GM12878 (cell line): ENCODE data around the gene CFAP53. TPM values are rescaled to one million over a fixed set of nuclear protein-coding genes. Genes with fewer than 3 reads are reported as not detected.

Experiments
- ATAC-seq: fragments of 200-7000 bp; cut with Tn5 transposase; 3 replicates; pipeline ENCODE4 v1.9.1; 2020; ENCODE audit warnings: mild to moderate bottlenecking, moderate library complexity
- BruUV-seq: library from RNA; stranded (reverse); fragments of 400-500 nt; replicated peaks from 2 replicates; lab custom pipeline; 2021; lab: Mats Ljungman, UMichigan
- CTCF ChIA-PET: fragments of 300-600 bp; sonication (Branson Sonifier 250); formaldehyde crosslinking; extraction: SDS; loops from one replicate; lab custom pipeline; 2021; ENCODE audit warnings: inconsistent platforms; lab: Yijun Ruan, JAX
- POLR2A ChIA-PET: fragments of 350-600 bp; formaldehyde crosslinking; extraction: SDS; loops from one replicate; lab custom pipeline; 2021; ENCODE audit warnings: inconsistent platforms; lab: Charles Lee
- RAD21 ChIA-PET: fragments of 300-600 bp; sonication (Branson Sonifier 250); formaldehyde crosslinking; loops from one replicate; lab custom pipeline; 2023; ENCODE audit warnings: antibody characterized with exemption; ENCODE audit not compliant: unreplicated experiment; lab: Charles Lee
- SMC1A ChIA-PET: fragments of 300-600 bp; sonication (Branson Sonifier 250); formaldehyde crosslinking; loops from one replicate; lab custom pipeline; 2023; ENCODE audit not compliant: unreplicated experiment, uncharacterized antibody; lab: Charles Lee
- DNase-seq: peaks from one replicate; pipeline ENCODE4 v3.0.0-alpha.2; 2011; ENCODE audit warnings: low read depth, low spot score
- FAIRE-seq: peaks from 3 replicates; lab custom pipeline; 2011; peaks lifted over from hg19 to GRCh38; lab: Jason Lieb, UNC
- H2AFZ ChIP-seq: 2 replicates; pipeline ENCODE4 v1.6.0; 2011; ENCODE audit warnings: low read depth, low read length, control low read depth; ENCODE audit not compliant: control insufficient read depth
- H3K27ac ChIP-seq: 2 replicates; pipeline ENCODE4 v1.5.1; 2011; ENCODE audit warnings: control low read depth; ENCODE audit not compliant: control insufficient read depth, insufficient read depth
- H3K27me3 ChIP-seq, 2 experiments: replicated peaks in 1 of 2; 2 replicates each; pipeline versions ENCODE4 v1.6.0 to v1.6.1; 2011; ENCODE audit warnings: low read length in 1 of 2; ENCODE audit not compliant: control insufficient read depth in 2 of 2, insufficient read depth in 2 of 2
- H3K36me3 ChIP-seq, 2 experiments: 2 replicates each; pipeline ENCODE4 v1.5.1; 2011; ENCODE audit warnings: low read length in 1 of 2; ENCODE audit not compliant: control insufficient read depth in 2 of 2, insufficient read depth in 2 of 2
- H3K4me1 ChIP-seq: 2 replicates; pipeline ENCODE4 v1.6.1; 2011; ENCODE audit warnings: mild to moderate bottlenecking, low read length, moderate library complexity, mixed read lengths; ENCODE audit not compliant: control insufficient read depth, insufficient read depth
- H3K4me2 ChIP-seq: 2 replicates; pipeline ENCODE4 v1.6.0; 2011; ENCODE audit warnings: control low read depth; ENCODE audit not compliant: control insufficient read depth, insufficient read depth
- H3K4me3 ChIP-seq: fragments of 200-600 bp; sonication (generic); 2 replicates; pipeline ENCODE4 v1.5.1; 2016
- H3K79me2 ChIP-seq: 2 replicates; pipeline ENCODE4 v1.6.0; 2011; ENCODE audit warnings: low read length; ENCODE audit not compliant: control insufficient read depth, insufficient read depth
- H3K9ac ChIP-seq: 2 replicates; pipeline ENCODE4 v1.8.0; 2011; ENCODE audit warnings: low read length, control low read depth, mixed read lengths; ENCODE audit not compliant: control insufficient read depth, insufficient read depth
- H3K9me3 ChIP-seq: replicated peaks from 3 replicates; pipeline ENCODE4 v1.5.1; 2011; ENCODE audit warnings: mild to moderate bottlenecking, low read length; ENCODE audit not compliant: control insufficient read depth, insufficient read depth
- H4K20me1 ChIP-seq: 2 replicates; pipeline ENCODE4 v1.6.0; 2011; ENCODE audit not compliant: control insufficient read depth, insufficient read depth
- BCL3 ChIP-seq: IDR thresholded peaks from 2 replicates; pipeline ENCODE4 v1.6.1; 2011; ENCODE audit warnings: borderline replicate concordance, low read depth, mild to moderate bottlenecking, moderate library complexity, low read length; ENCODE audit not compliant: insufficient read depth, poor library complexity, severe bottlenecking
- KLF5 ChIP-seq: fragments of 450-650 bp; IDR thresholded peaks from 2 replicates; pipeline ENCODE4 v1.6.1; 2014; ENCODE audit warnings: mild to moderate bottlenecking; ENCODE audit not compliant: partially characterized antibody
- NFYB ChIP-seq: IDR thresholded peaks from 2 replicates; pipeline ENCODE4 v1.6.1; 2011; ENCODE audit warnings: low read depth, mild to moderate bottlenecking, low read length, improper control_type of control experiment, moderate library complexity; ENCODE audit not compliant: insufficient read depth
- PBX3 ChIP-seq: IDR thresholded peaks from 2 replicates; pipeline ENCODE4 v1.6.1; 2011; ENCODE audit warnings: mild to moderate bottlenecking, low read depth, low read length, moderate library complexity; ENCODE audit not compliant: insufficient replicate concordance
- RB1 ChIP-seq: fragments of 450-650 bp; formaldehyde crosslinking; IDR thresholded peaks from 2 replicates; pipeline ENCODE4 v1.6.1; 2017; ENCODE audit warnings: mild to moderate bottlenecking, borderline replicate concordance
- RBBP5 ChIP-seq: fragments of 200-600 bp; sonication (generic); conservative IDR thresholded peaks from 2 replicates; pipeline ENCODE4 v1.6.1; 2016
- SUZ12 ChIP-seq: fragments of 200-600 bp; sonication (generic); IDR thresholded peaks from one replicate; pipeline ENCODE4 v1.6.1; 2018; ENCODE audit warnings: antibody characterized with exemption, mild to moderate bottlenecking; ENCODE audit not compliant: unreplicated experiment
- ZBED1 ChIP-seq: IDR thresholded peaks from 2 replicates; pipeline ENCODE4 v1.6.1; 2016; ENCODE audit warnings: borderline replicate concordance
- ZNF622 ChIP-seq: fragments of 450-650 bp; IDR thresholded peaks from 2 replicates; pipeline ENCODE4 v1.6.1; 2017; ENCODE audit warnings: mild to moderate bottlenecking, inconsistent platforms
- WGBS: methylation state at CpG from one replicate; pipeline ENCODE4 v1.1.6; 2016; ENCODE audit warnings: low lambda C conversion rate; ENCODE audit not compliant: insufficient replicate concordance, insufficient coverage; ENCODE audit errors: missing lambda C conversion rate; 5-methylcytosine and 5-hydroxymethylcytosine counted together
- in situ Hi-C: fragments of 300-500 bp; cut with MboI; formaldehyde crosslinking; loops from 9 replicates; pipeline ENCODE4 v1.14.3; 2018; ENCODE audit warnings: mixed read lengths
- intact Hi-C: fragments of 100-400 bp; cut with micrococcal nuclease; formaldehyde crosslinking; loops from one replicate; pipeline ENCODE4 v1.14.2; 2022; ENCODE audit not compliant: unreplicated experiment
- polyA plus RNA-seq, 11 experiments: library from polyadenylated mRNA; depleted of rRNA in 4 of 11; unstranded in 6 of 11; stranded (reverse) in 5 of 11; fragments of >200 nt; fragmentation: Nextera tagmentation in 4 of 11; fragmentation: Illumina TruSeq in 1 of 11; extraction: Ambion mirVana in 4 of 11; extraction: Trizol in 1 of 11; gene quantifications; 1 replicate in 1 of 11; 2 replicates in 10 of 11; pipeline versions ENCODE4 v1.2.1 to v1.2.3, GENCODE V29; 2011 to 2016; ENCODE audit warnings: inconsistent platforms in 2 of 11, missing spikeins in 2 of 11, low read depth in 1 of 11
- total RNA-seq, 4 experiments: library from RNA; depleted of rRNA in 3 of 4; stranded (reverse); fragments of >200 nt in 3 of 4; fragmentation: Illumina TruSeq in 1 of 4; extraction: Trizol in 1 of 4; gene quantifications; 2 replicates each; pipeline versions ENCODE4 v1.2.1 to v1.2.3, GENCODE V29; 2013 to 2021

Gene CFAP53
- total and polyA plus RNA-seq, 10 of the 15 experiments (the other 5 are each of a cell fraction or from before 2014, with no cell fraction given), result 0.05 to 0.31 (median 0.12) TPM; not detected in 1

- no peak for ATAC-seq
Measured at GRCh38 chr18:50240080-50240563, 26.2 kb downstream of the CFAP53 start.

GRCh38 chr18:50232419-50232818 is 33.9 kb downstream of the CFAP53 start:
- H3K9ac ChIP-seq, result no peak overlapping the region
- H3K79me2 ChIP-seq, result no peaks in the 10 kb centered on the region
- FAIRE-seq (no peak), ATAC-seq (no peak), DNase-seq (no peak)
- POLR2A ChIA-PET, result no interaction called here
- intact Hi-C loops (no loop called here), in situ Hi-C loops (no loop called here)
- no peaks in the 10 kb centered on the region; a peak in 1 of 4 replicates for H3K27me3 ChIP-seq
- WGBS, result 38% methylated on average over 2 of the region's 2 CpGs
- CTCF ChIA-PET, result interaction anchor here (1.1 to 1.7 kb wide), 2 partner anchors 14 to 125 kb away, joined by 3 to 5 read pairs; no protein-coding TSS in a partner anchor
- no peaks in the 10 kb centered on the region for H3K4me1 ChIP-seq
- H3K4me3 ChIP-seq, result no peak overlapping the region
- no peak overlapping the region for H3K27ac ChIP-seq
- no peak overlapping the region for H3K4me2 ChIP-seq
- RAD21 ChIA-PET, result no interaction called here
- no peaks in the 10 kb centered on the region for H3K9me3 ChIP-seq
- no peaks in the 10 kb centered on the region for H4K20me1 ChIP-seq
- SMC1A ChIA-PET, result interaction anchor here (0.7 to 1.1 kb wide), 3 partner anchors 11 to 196 kb away, joined by 3 to 4 read pairs (median 3); no protein-coding TSS in a partner anchor
- BruUV-seq, result no TSS peak
- H2AFZ ChIP-seq, result no peak overlapping the region
- no peaks in the 10 kb centered on the region for H3K36me3 ChIP-seq
- TF ChIP-seq RBBP5 (no peak), SUZ12 (no peak), RB1 (no peak), ZBED1 (no peak), KLF5 (no peak), PBX3 (no peak)

More at GRCh38 chr18:50240080-50240563, 26.2 kb downstream of the CFAP53 start:
- Histone ChIP-seq H4K20me1 (no peaks in the 10 kb centered on the region), H3K27ac (no peak overlapping the region), H3K36me3 (no peaks in the 10 kb centered on the region), H3K9me3 (no peaks in the 10 kb centered on the region; the same call in 2 of the 3 replicates), H3K4me2 (no peak overlapping the region), H2AFZ (no peak overlapping the region), H3K27me3 (no peaks in the 10 kb centered on the region), H3K79me2 (no peaks in the 10 kb centered on the region), H3K4me3 (no peak overlapping the region), H3K4me1 (no peaks in the 10 kb centered on the region), H3K9ac (no peak overlapping the region)
- CTCF ChIA-PET, result no interaction called here
- peak; percentile 41 for TF ChIP-seq BCL3
- 0 out of 2 replicates have a peak, but pooled peaks have one; percentile 18 for TF ChIP-seq NFYB
- no peak for TF ChIP-seq ZNF622
- in situ Hi-C loops (no loop called here), intact Hi-C loops (no loop called here)
- no TSS peak for BruUV-seq
- SMC1A ChIA-PET, result no interaction called here
- DNase-seq, result no peak
- POLR2A ChIA-PET, result no interaction called here
- RAD21 ChIA-PET, result no interaction called here
- 86% methylated on average over 3 of the region's 3 CpGs for WGBS
- no peak for FAIRE-seq
